ENCODE data around the gene STK24. TPM values are rescaled to one million over a fixed set of nuclear protein-coding genes. Genes with fewer than 3 reads are reported as not detected.

The STK24 gene
- total RNA-seq, 4 donors from 2014 or later = 100 to 133 (median 124) TPM

DNA sequence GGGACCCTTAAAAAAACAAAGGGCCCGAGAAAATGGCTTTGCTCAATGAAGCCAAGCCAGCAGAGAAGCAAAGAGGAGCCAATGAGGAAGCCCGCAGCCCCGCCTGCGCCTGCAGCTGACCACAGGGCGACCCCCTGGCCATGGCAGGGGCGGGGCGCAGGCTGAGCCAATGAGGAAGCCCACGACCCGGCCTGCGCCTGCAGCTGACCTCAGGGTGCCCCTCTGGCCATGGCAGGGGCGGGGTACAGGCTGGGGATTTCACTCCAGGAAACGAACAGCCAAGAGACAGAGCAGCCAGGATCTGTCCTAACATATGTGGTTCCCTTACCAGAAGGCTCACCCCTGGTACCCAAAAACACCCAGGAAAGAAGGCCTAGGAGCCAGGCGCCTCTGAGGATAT, 101.4 kb downstream of the STK24 start:
- TF ChIP-seq, protein P1, sequence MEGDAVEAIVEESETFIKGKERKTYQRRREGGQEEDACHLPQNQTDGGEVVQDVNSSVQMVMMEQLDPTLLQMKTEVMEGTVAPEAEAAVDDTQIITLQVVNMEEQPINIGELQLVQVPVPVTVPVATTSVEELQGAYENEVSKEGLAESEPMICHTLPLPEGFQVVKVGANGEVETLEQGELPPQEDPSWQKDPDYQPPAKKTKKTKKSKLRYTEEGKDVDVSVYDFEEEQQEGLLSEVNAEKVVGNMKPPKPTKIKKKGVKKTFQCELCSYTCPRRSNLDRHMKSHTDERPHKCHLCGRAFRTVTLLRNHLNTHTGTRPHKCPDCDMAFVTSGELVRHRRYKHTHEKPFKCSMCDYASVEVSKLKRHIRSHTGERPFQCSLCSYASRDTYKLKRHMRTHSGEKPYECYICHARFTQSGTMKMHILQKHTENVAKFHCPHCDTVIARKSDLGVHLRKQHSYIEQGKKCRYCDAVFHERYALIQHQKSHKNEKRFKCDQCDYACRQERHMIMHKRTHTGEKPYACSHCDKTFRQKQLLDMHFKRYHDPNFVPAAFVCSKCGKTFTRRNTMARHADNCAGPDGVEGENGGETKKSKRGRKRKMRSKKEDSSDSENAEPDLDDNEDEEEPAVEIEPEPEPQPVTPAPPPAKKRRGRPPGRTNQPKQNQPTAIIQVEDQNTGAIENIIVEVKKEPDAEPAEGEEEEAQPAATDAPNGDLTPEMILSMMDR (IDR thresholded peaks at IDR 0.05; ENCODE audit: low read depth) = no peak

DNA sequence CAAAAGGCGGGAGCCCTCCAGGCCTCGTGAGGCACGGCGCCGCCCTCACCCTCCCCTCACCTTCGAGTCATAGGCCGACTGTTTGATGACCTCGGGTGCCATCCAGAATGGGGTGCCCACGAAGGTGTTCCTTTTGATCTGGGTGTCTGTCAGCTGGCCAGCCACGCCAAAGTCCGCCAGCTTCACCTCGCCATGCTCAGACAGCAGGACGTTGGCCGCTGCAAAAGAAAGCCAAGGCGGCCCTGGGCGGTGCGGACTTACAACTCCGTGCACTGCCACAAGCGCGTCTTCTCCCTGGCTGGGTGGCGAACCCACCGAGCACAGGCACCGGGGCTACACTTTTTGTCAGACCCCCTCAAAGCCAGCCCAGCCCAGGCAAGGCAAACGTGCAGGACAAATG, 102.1 kb downstream of the STK24 start:
- TF ChIP-seq, protein P1 (IDR thresholded peaks at IDR 0.05; ENCODE audit: low read depth) = no peak

DNA sequence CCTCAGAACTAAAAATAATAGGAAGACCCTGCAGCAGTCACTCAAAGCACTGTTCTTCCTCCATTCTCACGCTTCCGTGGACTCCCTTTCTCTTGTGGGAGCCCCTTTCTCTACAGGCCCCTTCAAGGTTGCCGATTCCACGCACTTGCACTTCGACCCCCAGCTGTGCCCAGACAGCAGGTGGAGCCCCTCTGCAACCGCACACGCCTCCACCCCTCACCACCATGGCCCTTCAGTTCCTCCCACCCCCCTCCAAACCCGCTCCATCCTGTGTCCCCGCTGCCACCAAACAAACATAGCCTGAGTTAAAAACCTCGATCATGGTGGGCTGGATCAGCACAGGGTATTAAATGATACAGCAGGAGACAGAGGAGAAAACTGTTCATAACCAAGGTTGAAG, 102.6 kb downstream of the STK24 start:
- TF ChIP-seq, protein P1 (IDR thresholded peaks at IDR 0.05; ENCODE audit: low read depth) = no peak

DNA sequence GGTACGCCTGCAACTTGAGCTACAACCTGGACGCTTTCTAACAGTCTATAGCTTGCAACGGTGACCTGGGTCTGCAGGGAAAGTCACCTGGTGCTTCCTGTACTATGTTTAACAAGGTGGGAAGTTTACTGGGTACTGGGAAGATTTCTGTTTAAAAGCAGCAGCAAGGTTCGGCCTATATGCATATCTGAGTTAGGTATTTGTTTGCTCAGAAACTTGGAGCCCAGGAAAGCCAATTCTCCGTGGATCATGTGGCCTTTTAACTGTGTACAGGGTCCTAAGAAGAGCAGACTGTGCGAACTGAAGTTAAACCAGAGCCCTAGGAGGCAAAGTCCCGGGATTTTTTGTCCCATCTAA, 103.1 kb downstream of the STK24 start:
- TF ChIP-seq, protein P1 (IDR thresholded peaks at IDR 0.05; ENCODE audit: low read depth) = no peak

- TF ChIP-seq, protein P1 (IDR thresholded peaks at IDR 0.05; ENCODE audit: low read depth) = no peak
These were observed 103.6 kb downstream of the STK24 start for GRCh38 chr13:98473135-98473787.

DNA sequence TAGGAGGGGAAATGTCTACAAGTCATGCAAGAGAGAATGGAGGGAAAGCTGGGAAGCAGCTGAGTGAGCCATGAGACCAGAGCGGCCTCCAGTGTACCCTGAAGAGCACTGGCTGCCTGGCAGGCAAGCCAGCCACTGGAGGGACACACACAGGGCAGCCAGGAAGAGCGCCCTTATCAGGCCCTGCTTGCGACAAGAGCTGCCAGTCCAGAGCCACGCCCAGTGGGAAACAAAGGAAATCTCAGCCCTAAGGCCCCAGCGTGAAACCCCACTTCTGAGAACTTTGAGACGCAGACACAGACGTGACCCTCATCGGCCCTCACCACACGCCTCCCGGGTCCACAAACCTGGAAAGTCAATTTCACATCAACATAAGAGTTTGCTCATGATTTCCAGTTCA, 105.0 kb downstream of the STK24 start:
- TF ChIP-seq, protein P1 (IDR thresholded peaks at IDR 0.05; ENCODE audit: low read depth) = no peak

- TF ChIP-seq, protein P1 (IDR thresholded peaks at IDR 0.05; ENCODE audit: low read depth) = no peak
These were observed 106.0 kb downstream of the STK24 start for GRCh38 chr13:98470920-98471319.

Data from subcutaneous adipose tissue (tissue), 4 donors.